GM21367 (cell line): ENCODE results near the gene PLXNA2.

Experiments used
- ATAC-seq: cut with Tn5 transposase; IDR thresholded peaks from one replicate; pipeline ENCODE4 v1.9.1; 2021; ENCODE audit not compliant: unreplicated experiment

PLXNA2 gene

DNA sequence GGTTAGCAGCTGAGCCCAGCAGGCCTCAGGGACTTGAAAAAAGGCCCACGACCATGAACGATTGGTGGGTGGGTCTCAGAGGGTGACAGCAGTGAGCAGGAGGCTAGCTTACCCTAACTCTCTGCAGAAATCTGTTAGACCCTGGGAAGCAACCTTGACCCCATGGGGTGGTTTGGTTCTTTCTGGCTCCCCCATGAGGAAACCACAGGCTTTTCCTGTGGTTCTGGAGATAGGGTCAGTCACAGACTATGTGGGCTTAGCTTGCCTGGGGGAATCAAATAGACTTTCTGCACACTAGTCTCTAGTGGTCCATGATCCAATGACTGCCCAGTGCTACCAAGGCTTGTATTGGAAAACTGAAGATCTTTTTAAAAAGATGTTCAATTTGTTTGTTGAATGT, 118.1 kb downstream of the PLXNA2 start:
- ATAC-seq, result no peak

DNA sequence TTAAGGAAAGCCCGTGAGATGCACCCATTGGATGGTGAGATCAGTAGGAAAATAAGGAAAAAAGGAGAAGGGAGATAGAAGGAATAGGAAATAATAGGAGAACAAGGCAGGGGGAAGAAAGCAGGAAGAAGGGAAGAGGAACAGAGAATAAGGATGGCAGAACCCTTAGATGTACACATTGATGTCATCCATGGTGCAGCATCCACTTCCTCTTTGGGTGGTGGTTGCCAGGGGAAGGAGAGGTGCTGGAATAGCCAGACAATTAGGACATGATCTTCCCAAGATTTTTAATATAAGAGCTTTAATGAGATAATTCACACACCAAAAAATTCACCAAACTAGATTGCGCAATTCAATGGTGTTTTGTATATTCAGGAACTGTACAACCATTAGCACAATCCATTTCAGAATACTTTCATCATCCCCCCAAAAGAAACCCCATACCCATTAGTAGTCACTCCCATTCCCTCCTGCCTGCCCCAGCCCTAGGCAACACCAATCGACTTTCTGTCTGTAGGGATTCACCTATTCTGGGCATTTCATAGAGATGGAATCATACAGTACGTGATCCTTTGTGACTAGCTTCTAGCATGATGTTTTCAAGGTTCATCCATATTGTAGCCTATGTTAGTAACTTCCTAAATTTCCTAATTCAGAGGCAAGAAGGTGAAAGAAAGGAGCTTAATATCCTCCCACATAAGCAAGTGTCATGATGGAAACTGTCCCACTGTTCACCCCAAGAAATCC, 121.4 kb downstream of the PLXNA2 start:
- ATAC-seq, result no peak

DNA sequence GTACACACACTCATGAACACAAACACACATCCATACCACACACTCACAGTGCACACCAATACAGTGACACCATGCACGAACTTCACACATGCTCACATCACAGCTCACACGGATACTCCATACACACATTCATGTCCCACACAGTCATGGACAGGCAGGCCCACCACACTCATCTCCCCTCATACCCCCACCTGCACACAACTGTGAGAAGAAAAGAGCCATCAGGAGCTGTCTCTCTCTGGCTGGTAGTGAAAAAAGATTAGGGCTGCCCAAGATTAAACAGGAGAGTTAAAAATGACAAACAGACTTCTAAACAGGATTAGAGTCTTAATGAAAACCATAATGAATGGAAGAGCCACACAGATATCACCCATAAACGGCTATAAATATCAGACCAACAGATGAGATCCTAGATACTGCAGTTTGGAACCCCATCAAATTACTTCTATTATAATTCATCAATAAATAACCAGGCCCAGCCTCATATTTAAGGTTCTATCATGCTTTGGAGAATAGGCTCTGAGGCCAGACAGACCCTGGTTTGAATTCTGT, 122.3 kb downstream of the PLXNA2 start:
- ATAC-seq, result no peak

DNA sequence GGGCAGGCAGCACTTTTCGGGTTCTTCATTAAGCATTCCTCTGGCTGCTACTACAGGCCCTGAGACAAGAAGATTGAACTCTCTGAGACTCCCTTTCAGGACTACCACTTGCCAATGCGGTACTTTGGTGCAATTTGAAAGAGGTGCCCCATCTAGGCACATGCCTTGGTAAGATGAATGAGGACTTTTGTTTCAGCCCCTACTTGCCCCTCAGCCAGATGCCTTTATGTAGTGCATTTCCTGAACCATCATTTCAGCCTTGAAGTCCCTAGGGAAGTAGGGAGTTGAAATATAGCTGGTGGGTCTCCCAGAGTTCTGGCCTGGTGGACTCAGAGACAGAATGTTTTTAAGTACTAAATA, 123.8 kb downstream of the PLXNA2 start:
- no peak for ATAC-seq

DNA sequence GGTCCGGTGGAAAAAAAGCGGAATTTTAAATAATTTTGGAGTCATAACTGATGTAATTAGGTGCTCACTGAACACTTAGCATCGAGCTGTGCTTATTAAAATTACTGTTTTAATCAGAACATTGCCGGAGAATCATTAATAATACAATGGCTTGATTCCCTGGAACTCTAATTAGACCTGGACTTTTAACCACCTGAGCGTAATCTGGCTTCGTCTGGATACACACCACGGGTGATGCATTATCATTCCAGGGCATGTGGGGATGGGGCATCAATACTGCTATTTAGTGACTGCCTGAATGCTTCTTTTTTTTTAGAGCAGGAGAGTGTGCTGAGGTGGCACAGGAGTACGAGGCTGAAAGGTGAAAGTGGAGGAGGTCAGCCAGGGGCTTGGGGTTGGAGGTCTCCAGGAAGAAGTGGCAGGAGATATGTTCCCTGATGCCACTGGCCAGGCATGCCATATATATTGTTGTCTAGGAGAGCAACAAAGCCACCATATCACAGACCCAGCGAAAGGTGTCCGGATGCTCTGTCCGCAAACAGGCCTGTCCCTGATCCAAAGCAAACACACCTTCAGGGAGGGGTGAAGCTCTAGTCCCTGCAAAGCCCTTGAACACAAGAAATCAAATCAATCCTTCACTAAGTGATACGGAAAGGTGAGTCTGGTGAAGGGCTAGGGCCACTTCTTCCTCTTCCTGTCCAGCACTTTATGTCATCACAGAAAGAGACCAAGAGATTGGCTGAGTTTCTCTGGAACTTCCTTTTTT, 125.2 kb downstream of the PLXNA2 start:
- no peak for ATAC-seq

DNA sequence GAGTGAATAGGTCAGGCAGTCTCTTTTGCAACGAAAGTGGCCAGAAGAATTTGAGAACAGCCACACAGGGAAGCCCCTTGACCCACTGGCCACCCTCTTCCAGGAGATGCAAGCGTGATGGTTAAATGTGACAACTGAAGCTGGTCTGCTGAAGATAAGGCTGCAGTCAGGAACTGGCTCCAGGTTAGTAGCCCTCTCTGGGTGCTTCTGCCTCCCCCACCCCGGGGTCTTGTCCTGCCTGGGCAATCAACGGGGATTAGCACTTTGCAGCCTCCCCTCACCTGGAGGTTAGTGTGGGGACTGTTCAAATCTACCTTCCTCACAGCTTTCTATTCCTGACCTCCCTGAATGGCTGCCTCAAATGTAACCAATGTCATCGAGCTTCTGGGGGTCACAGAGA, 125.9 kb downstream of the PLXNA2 start:
- no peak for ATAC-seq

DNA sequence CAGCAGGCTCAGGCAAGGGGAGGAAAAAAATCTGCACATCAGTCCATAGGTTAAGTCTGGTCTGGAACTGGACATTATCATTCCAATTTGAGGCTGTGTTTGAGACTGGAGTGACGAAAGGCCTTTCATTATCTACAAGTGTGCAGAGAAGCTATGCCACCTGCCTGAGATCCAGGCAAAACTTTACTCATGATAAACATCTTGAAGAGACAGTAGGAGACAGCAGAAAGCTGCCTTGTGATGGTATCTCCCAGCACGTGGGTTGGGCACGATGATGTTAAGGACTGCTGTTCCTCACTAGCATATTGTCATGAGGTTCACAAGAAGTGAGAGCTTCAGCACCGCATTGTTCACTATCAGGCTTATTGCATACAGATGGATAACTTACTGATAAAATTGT, 126.4 kb downstream of the PLXNA2 start:
- no peak for ATAC-seq

DNA sequence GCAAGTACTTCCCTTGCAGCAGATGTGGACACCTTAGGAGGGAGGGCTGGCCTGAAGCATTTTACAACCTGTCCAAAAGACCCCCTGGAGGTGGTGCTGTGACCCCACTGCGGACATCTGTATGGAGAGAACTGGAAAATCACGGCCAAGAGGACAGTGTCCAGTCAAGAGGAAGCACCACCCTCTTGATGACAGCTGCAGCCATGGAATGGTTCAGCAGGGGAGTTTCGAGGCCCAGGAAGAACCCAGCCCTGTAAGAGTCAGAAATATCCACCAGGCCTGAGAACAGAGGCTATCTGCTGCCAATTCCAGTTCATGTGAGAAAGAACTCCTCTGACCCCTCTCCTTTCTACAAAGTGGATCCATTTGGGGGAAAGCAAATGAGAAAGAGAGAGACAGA, 126.8 kb downstream of the PLXNA2 start:
- ATAC-seq, result no peak

DNA sequence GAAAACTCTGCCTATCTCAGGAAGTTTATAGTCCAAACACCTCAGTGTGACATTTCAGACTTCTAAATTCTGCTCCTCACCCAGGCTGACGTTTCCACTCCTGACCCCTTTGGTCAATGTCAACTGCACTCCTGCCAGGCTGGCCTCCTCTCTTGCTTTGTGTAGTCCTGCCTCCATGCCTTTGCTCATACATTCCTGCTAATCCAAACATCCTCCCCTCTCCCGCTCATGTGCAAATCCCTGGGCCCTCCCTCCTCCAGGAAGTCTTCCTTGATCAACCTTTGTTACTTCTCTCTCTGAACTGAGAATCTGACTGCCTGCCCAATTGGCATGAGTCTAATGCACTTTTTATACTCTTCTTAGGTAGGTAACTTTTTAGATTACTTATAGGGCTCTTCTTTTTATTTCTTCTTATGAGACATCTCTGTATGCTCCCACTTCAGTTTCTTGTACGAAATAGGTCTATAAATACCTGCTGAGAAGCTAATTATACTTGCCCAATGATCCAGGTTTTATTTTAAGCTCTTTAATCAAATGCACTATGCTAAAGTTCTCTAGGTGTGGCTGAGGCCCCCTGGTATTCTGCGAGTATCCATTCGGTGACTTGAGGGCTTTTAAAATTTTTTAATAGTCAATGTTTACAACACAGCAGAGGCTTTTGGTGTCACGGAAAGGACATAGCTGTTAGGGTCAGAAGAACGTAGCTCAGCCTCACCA, 128.1 kb downstream of the PLXNA2 start:
- ATAC-seq, result no peak

DNA sequence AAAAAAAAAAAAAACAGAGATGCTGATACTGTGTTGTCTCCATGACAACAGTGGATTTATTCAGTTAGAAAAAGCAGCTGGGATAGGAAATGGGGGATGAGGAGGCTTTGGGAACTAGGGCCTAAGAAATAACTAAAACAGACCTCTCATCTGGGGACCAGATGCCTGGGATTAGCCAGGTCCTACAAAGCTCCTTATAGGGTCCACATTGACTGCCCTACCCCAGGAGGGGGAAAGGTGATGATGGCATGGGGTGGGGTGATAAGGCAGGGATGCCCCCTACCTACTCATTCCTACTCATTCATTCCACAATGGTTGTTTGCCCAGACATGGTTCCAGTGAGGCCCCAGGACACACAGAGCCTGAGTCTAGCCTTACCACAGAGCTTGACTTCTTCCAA, 131.2 kb downstream of the PLXNA2 start:
- no peak for ATAC-seq

DNA sequence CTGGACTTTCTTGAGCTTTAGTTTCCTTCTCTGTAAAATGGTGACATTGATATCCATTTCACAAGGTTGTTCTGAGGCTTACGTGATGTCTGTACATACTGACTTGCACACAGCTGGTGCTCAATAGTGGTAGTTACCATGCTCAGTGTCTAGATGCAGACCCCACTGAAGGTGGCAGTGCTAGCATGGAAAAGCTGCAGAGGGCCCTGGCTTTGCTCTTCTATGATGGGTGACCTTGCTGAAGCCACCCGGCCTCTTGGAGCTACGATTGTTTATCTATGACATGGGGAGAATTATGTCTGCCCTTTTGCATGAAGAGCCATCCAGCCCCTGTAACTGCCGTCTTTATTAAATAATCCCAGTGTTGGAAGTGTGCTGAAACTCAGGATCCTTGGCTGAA, 131.8 kb downstream of the PLXNA2 start:
- ATAC-seq, result no peak

DNA sequence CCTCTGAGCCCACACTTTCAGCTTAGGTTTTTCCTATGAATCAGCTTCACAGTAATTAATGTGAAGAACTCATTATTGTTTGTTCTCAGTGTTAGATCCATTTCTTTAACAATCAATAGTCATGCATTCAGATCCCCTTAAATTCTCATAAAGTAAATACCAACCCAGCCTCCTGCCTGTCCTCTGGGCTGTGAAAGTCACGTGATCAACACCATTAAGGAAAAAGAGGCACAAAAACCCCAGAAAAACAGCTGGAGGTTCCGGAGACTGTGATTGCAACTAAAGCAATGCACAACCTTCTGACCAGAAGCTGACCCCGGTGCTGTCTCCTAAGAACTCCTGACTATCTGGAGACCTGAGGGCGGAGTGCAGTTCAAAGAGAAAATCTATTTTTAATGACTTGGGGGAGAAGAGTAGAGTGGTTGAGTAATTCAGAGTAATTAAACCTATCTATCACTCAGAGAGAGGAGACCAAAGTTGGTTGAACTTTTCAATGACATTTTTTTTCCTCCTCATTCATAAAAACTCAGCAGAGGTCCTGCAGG, 132.5 kb downstream of the PLXNA2 start:
- ATAC-seq, result no peak

DNA sequence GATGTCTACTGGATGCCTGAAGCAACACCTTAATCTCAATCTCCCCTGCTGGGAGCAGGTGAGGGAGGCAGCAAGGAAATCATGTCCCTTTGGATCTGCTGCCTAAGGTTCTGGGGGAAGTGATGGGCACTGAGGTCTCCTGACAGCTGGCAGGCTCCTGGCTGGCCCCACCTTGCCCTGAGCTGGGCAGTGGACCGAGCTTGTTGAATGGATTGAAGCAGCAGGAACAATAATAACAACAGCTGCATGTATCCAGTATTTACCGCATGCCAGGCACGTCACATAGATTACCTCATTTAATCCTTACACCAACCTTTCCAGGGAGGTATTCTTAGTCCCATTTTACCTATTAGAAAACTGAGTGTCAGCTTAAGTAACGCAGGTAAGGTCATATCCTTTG, 133.9 kb downstream of the PLXNA2 start:
- ATAC-seq, result no peak

DNA sequence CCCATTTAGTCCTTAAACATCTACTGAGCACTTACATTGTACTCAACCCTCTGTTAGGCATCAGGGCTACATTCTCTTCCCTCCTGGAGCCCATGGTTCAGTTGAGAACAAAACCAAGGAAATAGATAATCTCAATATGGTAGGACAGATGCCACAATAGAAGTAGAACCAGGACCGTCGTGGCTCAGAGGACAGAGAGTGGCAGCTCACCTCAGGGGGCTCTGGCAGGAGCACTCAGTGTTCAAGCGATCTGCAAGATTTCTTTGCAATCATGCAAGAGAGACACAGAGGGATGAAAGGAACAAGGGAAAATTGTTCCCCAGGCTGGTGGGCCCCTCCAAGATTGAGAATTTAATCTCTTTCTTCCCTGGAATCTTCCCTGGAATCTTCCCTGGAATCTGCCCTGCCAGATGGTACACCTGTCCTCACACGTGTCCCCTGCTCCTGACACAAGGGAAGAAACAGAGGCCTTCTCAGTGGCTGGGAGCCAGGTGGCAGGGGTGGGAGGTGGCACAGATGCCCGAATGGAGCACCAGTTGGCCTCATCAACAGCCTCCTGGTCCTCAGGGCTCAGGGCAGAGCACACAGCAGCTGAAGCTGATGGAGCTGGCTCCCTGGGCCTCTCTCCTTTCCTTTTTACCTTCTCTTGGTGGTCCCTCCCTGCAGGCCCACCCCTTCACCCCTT, 135.4 kb downstream of the PLXNA2 start:
- ATAC-seq, result no peak

DNA sequence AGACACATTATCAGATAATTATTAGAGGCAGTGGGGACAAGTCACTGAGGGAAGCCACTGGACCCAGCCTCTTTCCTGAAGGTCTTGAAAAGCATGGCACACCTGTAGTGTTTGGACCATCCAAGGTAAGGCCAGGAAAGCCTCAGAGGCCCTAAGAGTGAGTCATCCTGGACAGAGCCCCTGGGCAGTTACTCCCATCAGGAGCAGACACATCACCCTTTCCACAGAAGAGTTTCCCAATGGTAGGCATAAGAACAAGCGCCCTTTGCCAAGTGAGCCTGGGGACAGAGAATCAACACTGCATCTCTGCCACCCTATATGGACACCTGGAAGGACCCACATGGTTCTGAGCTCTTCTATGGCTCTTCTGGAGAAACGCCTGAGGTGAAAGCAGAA, 136.0 kb downstream of the PLXNA2 start:
- ATAC-seq, result no peak

DNA sequence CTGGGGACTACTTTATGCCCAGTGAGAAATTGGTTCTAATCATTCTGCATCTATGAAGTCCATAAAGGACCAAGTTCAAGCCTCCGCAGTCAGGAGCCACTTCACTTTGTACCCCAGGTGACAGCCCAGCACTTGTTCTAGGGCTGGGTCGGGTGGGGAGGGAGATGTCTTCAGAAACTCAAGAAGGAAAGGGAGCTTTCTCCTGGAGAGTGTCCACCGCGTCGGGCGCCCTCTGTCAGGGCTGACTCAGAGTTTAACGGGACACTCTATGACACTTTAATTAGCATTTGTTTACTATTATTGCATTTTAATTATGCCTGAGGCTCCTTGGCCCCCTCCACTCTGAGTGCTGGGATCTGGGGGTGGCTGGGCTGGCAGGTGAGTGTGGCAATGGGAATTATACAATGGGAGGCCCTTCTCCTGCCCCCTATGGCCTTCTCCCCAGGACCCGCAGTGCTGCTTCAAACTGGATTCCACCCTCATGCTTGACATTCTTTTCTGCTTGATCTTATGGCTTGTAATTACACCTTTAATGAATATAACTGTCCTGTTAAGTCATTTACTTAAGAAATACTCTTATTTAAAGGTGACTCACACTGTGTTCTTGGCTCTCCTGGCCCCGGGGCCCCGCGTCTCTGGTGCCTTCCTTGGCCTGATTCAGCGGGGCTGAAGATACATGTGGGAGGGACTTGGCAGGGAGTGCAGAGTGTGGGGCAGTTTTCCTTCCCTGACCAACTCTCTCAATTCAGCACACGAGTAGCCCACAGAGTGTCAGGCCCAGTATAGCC, 136.6 kb downstream of the PLXNA2 start:
- no peak for ATAC-seq

DNA sequence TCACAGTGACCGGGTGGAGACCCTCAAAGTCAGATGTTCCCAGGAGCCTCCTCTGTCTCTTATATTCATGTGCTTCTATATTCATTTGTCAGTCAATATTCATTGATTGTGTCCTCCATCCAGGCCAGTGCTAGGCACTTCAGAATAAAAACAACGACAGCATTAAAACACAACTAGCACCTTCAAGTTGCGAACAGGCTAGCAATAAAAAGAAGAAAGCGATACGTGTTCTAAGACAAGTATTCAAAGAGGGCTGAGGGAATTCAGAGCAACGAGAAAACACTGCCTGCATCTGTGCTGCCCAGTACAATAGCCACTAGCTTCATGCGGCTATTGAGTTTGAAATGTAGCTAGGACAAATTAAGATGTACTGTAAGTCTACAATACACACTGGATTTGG, 138.0 kb downstream of the PLXNA2 start:
- ATAC-seq, result no peak

DNA sequence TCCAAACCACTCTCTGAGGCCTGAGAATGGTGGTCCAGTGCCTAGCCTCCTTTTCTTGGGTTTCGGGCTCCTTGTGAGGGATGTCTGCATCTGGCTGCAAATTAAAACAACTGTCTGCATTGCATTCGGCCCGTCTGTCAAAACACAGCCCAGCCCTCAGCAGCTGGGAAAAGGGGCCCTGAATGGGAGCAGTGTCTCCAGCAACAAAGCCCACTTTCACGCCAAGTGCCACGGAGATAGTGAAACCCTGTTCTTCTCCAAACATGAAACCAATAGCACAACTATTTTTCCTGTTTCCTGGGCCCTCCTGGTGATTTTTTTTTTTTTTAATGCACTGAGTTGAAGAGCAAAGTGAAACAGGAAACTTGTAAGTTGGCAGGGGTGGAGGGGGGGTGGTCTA, 138.4 kb downstream of the PLXNA2 start:
- no peak for ATAC-seq

DNA sequence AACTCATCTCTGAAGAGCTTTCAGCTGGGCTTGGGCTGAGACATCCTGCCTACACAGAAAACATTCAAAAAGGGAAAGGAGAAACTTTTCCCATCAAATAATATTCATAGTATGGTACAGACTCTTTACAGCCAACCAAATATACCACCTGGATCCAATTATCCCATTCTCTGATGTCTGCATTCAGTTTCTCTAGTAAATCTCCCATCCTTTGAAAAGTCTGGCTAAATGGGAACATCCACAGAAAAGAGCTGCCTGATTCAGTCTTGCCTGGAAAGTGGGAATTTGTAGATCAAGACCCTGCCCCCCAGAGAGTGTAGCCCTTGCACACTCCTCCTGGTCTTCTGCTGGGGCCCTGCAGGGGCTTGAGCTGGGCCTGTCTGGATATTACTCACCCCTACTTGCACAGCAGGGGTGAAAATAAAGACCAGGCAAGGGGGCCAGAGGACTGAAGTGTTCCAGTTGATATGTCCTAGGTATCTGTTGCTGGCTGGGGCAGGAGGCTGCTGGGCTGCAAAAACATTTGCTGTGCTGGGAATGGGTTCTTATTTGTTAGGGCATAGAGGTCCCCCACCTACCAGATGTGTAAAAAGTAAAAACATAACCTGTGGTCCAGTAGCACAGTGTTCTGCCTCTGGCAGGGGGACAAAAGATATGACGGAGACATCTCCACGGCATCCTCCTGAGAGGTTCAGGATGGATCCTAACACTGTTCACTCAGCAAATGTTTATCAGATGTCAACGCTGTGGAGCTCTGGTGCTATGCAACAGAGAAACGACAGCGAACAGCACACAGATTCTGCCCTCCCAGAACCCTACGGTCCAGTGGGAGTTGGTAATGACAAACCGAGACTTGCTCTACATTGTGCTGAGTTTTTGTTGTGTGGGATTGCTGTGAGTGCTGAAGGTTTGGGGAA, 140.3 kb downstream of the PLXNA2 start:
- no peak for ATAC-seq
